Loucy (cell line): ENCODE measurements around the gene RGR.

Experiments
- CTCF ChIP-seq: fragments of 200-600 bp; sonication (generic); conservative IDR thresholded peaks from 2 replicates; pipeline ENCODE4 v1.5.1; 2014; ENCODE audit warnings: mild to moderate bottlenecking, antibody characterized with exemption, low read length
- EZH2phosphoT487 ChIP-seq: fragments of 200-600 bp; IDR thresholded peaks from 2 replicates; pipeline ENCODE4 v1.6.1; 2018; ENCODE audit warnings: antibody characterized with exemption, mild to moderate bottlenecking, moderate library complexity, borderline replicate concordance

- TF ChIP-seq CTCF (no peak; the same call in 1 of the 2 replicates), EZH2phosphoT487 (no peak)
Observed at GRCh38 chr10:84205853-84206525, 38.9 kb upstream of the RGR start.
